Activated CD4-positive, alpha-beta T cell treated with anti-CD3 and anti-CD28 coated beads, Interleukin-2, amount 10 ng/mL, durations not matched to agents 7 days and 5 days (primary cell): ENCODE results near the gene ASB18. TPM values are rescaled to one million over a fixed set of nuclear protein-coding genes. Genes with fewer than 3 reads are reported as not detected.
"Not testable (repeated sequence)": the region's sequence is repeated elsewhere in the genome, so short reads cannot be mapped to it uniquely, and the experiment has no call there.

Experiments used
- CTCF ChIA-PET: fragments of 350-600 bp; sonication (Branson Sonifier 250); formaldehyde crosslinking; loops from one replicate; lab custom pipeline; 2021; ENCODE audit warnings: antibody characterized with exemption; lab: Charles Lee
- POLR2A ChIA-PET: fragments of 350-600 bp; sonication (Branson Sonifier 250); formaldehyde crosslinking; loops from one replicate; lab custom pipeline; 2021; ENCODE audit warnings: antibody characterized with exemption; lab: Charles Lee
- DNase-seq: peaks from one replicate; pipeline ENCODE4 v3.0.0-alpha.2; 2020
- H3K27ac Mint-ChIP-seq: one replicate; pipeline ENCODE4 v1.8.0; 2021; ENCODE audit warnings: mild to moderate bottlenecking, moderate library complexity, mixed read lengths
- H3K27me3 Mint-ChIP-seq: one replicate; pipeline ENCODE4 v1.8.0; 2021; ENCODE audit warnings: mixed read lengths
- H3K36me3 Mint-ChIP-seq: one replicate; pipeline ENCODE4 v1.8.0; 2021; ENCODE audit warnings: low read depth, mixed read lengths
- H3K4me1 Mint-ChIP-seq: one replicate; pipeline ENCODE4 v1.8.0; 2021; ENCODE audit warnings: mixed read lengths
- H3K4me3 Mint-ChIP-seq: one replicate; pipeline ENCODE4 v1.8.0; 2021; ENCODE audit warnings: mild to moderate bottlenecking, moderate library complexity, mixed read lengths
- H3K9me3 Mint-ChIP-seq: one replicate; pipeline ENCODE4 v1.8.0; 2021; ENCODE audit warnings: mixed read lengths
- total RNA-seq, 2 experiments: library from RNA; stranded (reverse); gene quantifications; one replicate each; pipeline ENCODE4 v1.2.3, GENCODE V29; 2021

ASB18 gene
- total RNA-seq, 2 experiments from 2014 or later: not detected

DNA sequence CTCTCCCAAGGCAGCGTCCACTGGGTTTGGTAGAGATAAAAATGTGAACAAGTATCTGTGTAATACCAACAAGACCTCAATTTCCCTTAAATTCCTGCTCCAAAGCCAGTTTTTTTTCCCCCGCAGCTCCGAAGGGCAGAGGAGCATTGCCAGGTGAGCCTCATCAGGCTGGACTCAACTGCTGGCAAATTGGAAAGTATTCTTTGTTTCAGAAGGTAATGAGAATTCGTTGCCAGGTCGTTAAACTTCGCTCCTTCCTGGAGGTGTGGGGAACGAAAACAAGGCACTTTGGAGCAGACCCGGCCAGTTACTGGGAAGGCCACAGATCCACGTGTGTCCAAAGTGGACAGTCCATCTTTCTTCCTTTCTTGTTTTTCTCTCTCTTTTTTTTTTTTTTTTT, 30.4 kb upstream of the ASB18 start:
- H3K4me3 Mint-ChIP-seq: no peak overlapping the region
- H3K27me3 Mint-ChIP-seq: no peaks in the 10 kb centered on the region
- no peaks in the 10 kb centered on the region for H3K36me3 Mint-ChIP-seq
- no peak for DNase-seq
- no peaks in the 10 kb centered on the region for H3K9me3 Mint-ChIP-seq
- POLR2A ChIA-PET: no interaction called here
- no peaks in the 10 kb centered on the region for H3K4me1 Mint-ChIP-seq
- CTCF ChIA-PET: no interaction called here
- H3K27ac Mint-ChIP-seq: no peak overlapping the region

- Mint-ChIP-seq H3K4me1 (no peaks in the 10 kb centered on the region), H3K36me3 (no peaks in the 10 kb centered on the region), H3K9me3 (no peaks in the 10 kb centered on the region), H3K4me3 (no peak overlapping the region), H3K27ac (no peak overlapping the region), H3K27me3 (no peaks in the 10 kb centered on the region)
- DNase-seq: no peak
- ChIA-PET POLR2A (no interaction called here), CTCF (no interaction called here)
Measured at GRCh38 chr2:236293241-236293810, 29.1 kb upstream of the ASB18 start.

DNA sequence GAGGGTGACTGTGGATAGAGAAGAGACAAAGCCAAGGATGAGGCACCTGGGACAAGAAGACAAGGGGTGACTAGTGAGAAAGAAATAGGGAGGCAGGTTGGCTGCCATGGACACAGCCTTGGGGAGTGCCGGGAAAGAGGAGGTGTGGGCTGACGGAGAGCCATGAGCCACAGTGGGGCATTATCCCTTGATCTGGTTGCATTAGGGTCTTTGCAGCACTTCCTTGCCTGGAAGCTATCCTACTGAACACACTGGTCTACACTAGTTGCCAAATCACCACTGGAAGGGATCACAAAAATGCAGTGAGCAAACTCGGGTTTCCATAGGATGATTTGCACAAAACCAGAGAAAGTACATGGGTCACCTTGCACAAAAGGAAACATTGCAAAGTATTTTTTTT, 27.7 kb upstream of the ASB18 start:
- CTCF ChIA-PET: no interaction called here
- no peak for DNase-seq
- Mint-ChIP-seq H3K27me3 (peaks cover 5% of the 10 kb centered on the region), H3K4me1 (no peaks in the 10 kb centered on the region), H3K4me3 (no peak overlapping the region), H3K27ac (no peak overlapping the region), H3K36me3 (no peaks in the 10 kb centered on the region), H3K9me3 (no peaks in the 10 kb centered on the region)
- POLR2A ChIA-PET: no interaction called here

DNA sequence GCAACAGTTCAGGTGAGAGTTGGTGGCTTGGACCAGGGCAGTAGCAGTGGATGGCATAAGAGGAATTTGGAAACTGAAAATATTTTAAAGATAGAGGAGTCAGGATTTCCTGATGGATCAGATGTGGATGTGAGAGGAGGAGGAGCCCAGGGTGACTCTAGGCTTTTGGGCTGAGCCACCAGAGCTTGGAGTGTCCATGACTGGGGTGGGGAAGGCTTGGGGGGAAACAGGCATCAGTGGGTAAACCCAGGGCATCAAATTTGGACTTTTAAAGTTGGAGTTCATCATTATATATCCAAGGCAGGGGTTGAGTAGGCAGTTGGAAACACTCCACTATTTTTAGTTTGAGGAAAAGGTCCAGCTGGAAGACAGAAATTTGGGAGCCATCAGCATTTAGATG, 27.3 kb upstream of the ASB18 start:
- no peaks in the 10 kb centered on the region for H3K9me3 Mint-ChIP-seq
- peaks cover 5% of the 10 kb centered on the region for H3K27me3 Mint-ChIP-seq
- H3K27ac Mint-ChIP-seq: no peak overlapping the region
- no peaks in the 10 kb centered on the region for H3K36me3 Mint-ChIP-seq
- DNase-seq: no peak
- POLR2A ChIA-PET: no interaction called here
- H3K4me1 Mint-ChIP-seq: no peaks in the 10 kb centered on the region
- CTCF ChIA-PET: no interaction called here
- no peak overlapping the region for H3K4me3 Mint-ChIP-seq

DNA sequence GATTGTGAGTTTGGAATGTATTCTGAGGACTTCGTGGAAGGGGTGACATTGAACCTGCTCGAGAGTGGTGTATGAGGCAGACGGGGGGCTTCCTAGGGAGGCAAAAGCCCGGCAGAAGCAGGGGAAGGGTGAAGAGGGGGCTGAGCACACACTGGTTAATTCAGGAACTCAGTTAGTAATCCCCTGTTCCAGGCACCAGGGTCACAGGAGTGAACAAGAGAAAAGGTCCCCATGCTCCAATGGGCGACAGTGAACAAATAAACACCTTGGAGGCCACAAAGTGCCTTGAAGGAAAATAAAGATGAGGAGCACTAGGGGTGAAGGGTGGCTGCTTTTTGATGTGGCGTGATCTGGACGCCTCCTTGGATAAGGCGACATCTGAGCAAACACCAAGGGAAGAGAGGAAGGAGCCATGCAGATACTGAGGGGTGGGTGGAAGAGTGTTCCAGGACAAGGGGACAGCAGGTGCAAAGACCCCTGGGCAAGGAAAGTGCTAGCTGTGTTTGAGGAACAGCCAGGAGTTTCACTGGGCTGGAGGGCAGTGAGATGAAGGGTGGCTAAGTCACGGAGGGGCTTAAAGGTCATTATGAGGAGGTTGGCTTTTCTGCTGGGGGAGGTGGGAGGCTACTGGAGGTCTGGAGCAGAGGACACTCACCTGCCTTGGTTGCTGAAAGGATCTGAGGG, 26.7 kb upstream of the ASB18 start:
- no peak overlapping the region for H3K4me3 Mint-ChIP-seq
- ChIA-PET POLR2A (no interaction called here), CTCF (no interaction called here)
- H3K27ac Mint-ChIP-seq: no peak overlapping the region
- no peaks in the 10 kb centered on the region for H3K4me1 Mint-ChIP-seq
- no peak for DNase-seq
- no peaks in the 10 kb centered on the region for H3K36me3 Mint-ChIP-seq
- no peaks in the 10 kb centered on the region for H3K9me3 Mint-ChIP-seq
- H3K27me3 Mint-ChIP-seq: peaks cover 5% of the 10 kb centered on the region

GRCh38 chr2:236289766-236290462, 25.7 kb upstream of the ASB18 start:
- Mint-ChIP-seq H3K4me1 (no peaks in the 10 kb centered on the region), H3K36me3 (no peaks in the 10 kb centered on the region), H3K27ac (no peak overlapping the region), H3K9me3 (no peaks in the 10 kb centered on the region), H3K4me3 (no peak overlapping the region), H3K27me3 (peaks cover 5% of the 10 kb centered on the region)
- ChIA-PET POLR2A (no interaction called here), CTCF (no interaction called here)
- no peak for DNase-seq

DNA sequence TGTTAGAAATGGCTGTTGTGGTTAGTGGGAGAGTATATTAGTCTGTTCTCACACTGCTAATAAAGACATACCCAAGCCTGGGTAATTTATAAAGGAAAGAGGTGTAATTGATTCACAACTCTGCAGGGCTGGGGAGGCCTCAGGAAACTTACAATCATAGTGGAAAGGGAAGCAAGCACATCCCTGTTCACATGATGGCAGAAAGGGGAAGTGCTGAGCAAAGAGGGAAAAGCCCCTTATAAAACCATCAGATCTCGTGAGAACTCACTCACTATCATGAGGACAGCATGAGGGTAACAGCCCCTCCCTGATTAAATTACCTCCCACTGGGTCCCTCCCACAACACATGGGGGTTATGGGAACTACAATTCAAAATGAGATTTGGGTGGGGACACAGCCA, 24.2 kb upstream of the ASB18 start:
- H3K27me3 Mint-ChIP-seq, CTCF ChIA-PET, H3K27ac Mint-ChIP-seq, H3K36me3 Mint-ChIP-seq, H3K4me1 Mint-ChIP-seq, H3K4me3 Mint-ChIP-seq, DNase-seq, H3K9me3 Mint-ChIP-seq, POLR2A ChIA-PET: not testable (repeated sequence)

DNA sequence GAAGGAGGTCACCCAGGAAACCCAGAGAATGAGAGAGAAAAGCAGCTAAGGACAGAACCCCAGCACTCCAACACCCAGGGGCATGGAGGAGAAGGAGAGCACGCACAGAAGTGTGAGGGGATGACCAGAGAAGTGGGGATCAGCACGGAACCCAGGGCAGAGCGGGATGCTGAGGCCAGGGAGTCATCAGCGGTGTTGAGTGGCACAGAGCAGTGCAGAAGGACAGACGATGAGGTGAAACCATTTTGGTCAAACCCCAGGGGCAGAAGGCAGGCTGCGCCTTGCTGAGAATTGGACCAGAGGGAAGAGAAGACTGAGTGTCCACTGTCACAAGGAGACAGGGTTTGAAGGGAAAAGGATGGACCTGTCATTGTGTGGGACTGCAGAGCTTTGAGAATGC, 23.4 kb upstream of the ASB18 start:
- Mint-ChIP-seq H3K27me3 (peaks cover 10% of the 10 kb centered on the region), H3K27ac (no peak overlapping the region), H3K4me3 (no peak overlapping the region), H3K4me1 (no peaks in the 10 kb centered on the region), H3K36me3 (no peaks in the 10 kb centered on the region), H3K9me3 (no peaks in the 10 kb centered on the region)
- no peak for DNase-seq
- ChIA-PET POLR2A (no interaction called here), CTCF (no interaction called here)

DNA sequence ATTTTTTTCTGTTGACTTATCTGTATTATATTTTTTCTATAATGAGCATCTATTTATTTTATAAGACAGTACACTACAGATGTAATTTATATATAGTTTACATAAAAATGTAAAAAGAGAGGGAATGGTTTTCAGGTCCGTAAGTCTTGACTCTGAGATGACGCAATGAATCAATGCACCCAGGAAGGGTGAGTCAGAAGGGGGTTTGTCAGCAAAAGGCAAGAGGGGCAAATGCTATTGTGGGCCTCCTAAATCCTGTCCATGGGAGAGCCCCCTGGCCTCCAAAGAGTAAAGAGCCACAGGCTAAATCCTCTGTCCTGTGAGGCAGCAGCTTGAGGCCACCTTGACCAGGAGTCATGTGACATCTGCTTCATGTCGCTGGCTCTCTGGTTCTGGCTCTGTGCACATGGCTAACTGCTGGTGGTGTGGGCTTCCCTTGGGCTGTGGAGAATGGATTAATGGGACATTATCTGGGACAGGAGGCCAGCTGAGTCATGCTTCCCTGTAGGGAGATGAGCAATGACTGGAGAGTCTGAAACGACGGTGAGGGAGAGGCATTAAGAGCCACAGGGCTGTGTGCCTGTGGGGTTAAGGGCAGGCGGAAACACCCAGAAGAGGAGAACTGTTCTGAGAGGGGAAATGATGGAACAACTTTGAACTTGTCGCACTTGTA, 22.8 kb upstream of the ASB18 start:
- Mint-ChIP-seq H3K4me3 (no peak overlapping the region), H3K36me3 (no peaks in the 10 kb centered on the region), H3K9me3 (no peaks in the 10 kb centered on the region), H3K27me3 (peaks cover 15% of the 10 kb centered on the region), H3K4me1 (no peaks in the 10 kb centered on the region), H3K27ac (no peak overlapping the region)
- ChIA-PET CTCF (no interaction called here), POLR2A (no interaction called here)
- DNase-seq: no peak

- H3K4me3 Mint-ChIP-seq: no peak overlapping the region
- H3K36me3 Mint-ChIP-seq: no peaks in the 10 kb centered on the region
- POLR2A ChIA-PET: no interaction called here
- CTCF ChIA-PET: no interaction called here
- H3K27me3 Mint-ChIP-seq: peaks cover 23% of the 10 kb centered on the region
- no peak overlapping the region for H3K27ac Mint-ChIP-seq
- H3K4me1 Mint-ChIP-seq: no peaks in the 10 kb centered on the region
- no peaks in the 10 kb centered on the region for H3K9me3 Mint-ChIP-seq
- no peak for DNase-seq
Measured at GRCh38 chr2:236284208-236284607, 20.0 kb upstream of the ASB18 start.

DNA sequence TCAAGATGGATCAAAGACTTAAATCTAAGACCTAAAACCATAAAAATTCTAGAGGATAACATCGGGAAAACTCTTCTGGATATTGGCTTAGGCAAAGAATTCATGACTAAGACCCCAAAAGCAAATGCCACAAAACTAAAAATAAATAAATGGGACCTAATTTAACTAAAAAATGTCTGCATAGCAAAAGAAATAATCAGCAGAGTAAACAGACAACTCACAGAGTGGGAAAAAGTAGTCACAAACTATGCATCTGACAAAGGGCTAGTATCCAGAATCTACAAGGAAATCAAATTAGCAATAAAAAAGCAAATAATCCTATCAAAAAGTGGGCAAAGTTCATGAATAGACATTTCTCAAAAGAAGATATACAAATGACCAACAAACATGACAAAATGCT, 18.2 kb upstream of the ASB18 start:
- Mint-ChIP-seq H3K9me3 (no peaks in the 10 kb centered on the region), H3K27ac (no peak overlapping the region), H3K4me1 (no peaks in the 10 kb centered on the region), H3K36me3 (no peaks in the 10 kb centered on the region), H3K27me3 (peaks cover 21% of the 10 kb centered on the region), H3K4me3 (no peak overlapping the region)
- DNase-seq: no peak
- POLR2A ChIA-PET: no interaction called here
- CTCF ChIA-PET: no interaction called here

DNA sequence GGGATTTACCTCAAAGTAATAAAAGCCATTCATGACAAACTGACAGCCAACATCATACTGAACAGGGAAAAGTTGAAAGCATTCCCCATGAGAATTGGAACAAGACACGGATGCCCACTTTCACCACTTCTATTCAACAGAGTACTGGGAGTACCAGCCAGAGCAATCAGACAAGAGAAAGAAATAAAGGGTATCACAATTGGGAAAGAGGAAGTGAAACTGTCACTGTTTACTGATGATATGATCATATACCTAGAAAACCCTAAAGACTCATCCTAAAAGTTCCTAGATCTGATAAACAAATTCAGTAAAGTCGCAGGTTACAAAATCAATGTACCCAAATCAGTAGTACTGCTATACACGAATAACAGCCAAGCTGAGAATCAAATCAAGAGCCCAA, 17.2 kb upstream of the ASB18 start:
- H3K9me3 Mint-ChIP-seq: no peaks in the 10 kb centered on the region
- no peak overlapping the region for H3K27ac Mint-ChIP-seq
- no peaks in the 10 kb centered on the region for H3K4me1 Mint-ChIP-seq
- no peak for DNase-seq
- no peaks in the 10 kb centered on the region for H3K36me3 Mint-ChIP-seq
- H3K4me3 Mint-ChIP-seq: no peak overlapping the region
- POLR2A ChIA-PET: no interaction called here
- CTCF ChIA-PET: no interaction called here
- peaks cover 18% of the 10 kb centered on the region for H3K27me3 Mint-ChIP-seq

- CTCF ChIA-PET: no interaction called here
- no peaks in the 10 kb centered on the region for H3K4me1 Mint-ChIP-seq
- POLR2A ChIA-PET: no interaction called here
- H3K4me3 Mint-ChIP-seq: no peak overlapping the region
- H3K27ac Mint-ChIP-seq: no peak overlapping the region
- DNase-seq: no peak
- H3K27me3 Mint-ChIP-seq: no peaks in the 10 kb centered on the region
- peaks cover 9% of the 10 kb centered on the region for H3K9me3 Mint-ChIP-seq
- no peaks in the 10 kb centered on the region for H3K36me3 Mint-ChIP-seq
Measured at GRCh38 chr2:236273126-236273525, 8.9 kb upstream of the ASB18 start.
